GM19043 (cell line): ENCODE data around the gene UCHL3.

Experiments used
- ATAC-seq: cut with Tn5 transposase; IDR thresholded peaks from one replicate; pipeline ENCODE4 v1.9.1; 2021; ENCODE audit warnings: low read depth; ENCODE audit not compliant: unreplicated experiment

UCHL3 gene

GRCh38 chr13:75549262-75550158 is at the start of gene UCHL3:
UCHL3 (plus strand) TSS chr13:75549791; CDS start chr13:75549821, 30 bp downstream.
- ATAC-seq: peak; percentile 96

DNA sequence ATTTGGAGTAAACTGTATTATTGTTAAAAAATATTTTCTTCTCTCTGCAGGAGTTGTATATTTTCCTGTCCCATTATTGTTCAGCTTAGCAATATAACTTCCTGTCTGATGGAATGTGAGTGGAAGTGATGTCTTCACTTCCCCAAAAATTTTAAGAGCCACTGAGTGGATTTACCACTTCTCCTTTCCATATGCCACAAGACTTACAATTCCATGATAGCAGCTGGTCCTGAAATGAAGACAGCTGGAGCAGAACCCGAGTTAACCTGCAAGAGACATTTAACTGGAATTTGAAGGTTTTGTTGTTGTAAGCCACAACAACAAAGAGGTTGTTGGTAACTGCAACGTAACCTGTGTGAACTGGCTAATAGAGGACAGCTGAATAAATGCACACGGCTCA is 44.3 kb upstream of the UCHL3 start:
- ATAC-seq: no peak

DNA sequence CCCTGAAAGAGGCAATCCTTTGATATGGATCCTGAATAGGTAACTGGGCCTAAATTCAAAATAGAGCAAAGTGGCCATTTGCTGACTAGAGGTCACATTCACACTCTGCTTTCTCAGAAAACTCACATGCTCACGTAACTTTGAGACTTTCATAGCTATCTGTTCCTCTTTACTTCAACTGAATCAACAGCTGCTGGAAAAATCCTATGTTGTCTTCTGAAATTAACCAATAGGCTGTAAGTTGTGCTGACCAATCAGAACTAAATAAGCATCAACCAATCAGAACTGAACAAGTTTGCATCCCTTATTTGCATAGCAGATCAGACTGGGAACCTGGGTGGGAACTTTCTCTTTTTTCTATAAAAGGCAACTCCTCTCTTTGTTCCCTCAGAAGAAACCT is 43.6 kb upstream of the UCHL3 start:
- ATAC-seq: no peak

- ATAC-seq: no peak
Measured at GRCh38 chr13:75507027-75508001, 42.3 kb upstream of the UCHL3 start.

DNA sequence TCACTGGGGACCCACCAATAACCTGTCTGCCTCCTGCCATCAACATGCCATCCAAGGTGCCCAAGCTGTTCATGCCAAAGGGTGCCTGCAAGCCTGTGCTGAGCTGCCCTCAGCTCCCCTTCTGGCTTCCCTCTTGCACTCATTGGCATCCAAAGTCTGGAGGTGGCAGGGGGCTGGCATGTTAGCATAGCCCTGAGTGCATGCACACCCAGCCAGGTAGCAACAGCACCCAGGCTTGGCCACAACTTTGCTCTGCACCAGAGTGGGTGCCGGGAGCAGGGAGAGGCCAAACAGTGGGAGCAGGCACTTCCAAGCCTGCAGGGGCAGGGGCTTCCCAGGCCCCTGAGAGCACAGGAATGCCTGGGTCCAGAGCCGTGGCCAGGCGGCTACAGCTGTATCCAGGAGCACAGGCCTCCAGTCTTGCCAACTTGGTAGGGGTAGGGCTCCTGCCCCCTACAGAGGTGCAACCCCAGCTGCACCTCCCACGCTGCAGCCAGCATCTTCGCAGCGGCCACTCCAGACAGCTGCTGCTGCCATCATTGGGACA is 41.5 kb upstream of the UCHL3 start:
- ATAC-seq: no peak

- ATAC-seq: no peak
Measured at GRCh38 chr13:75511051-75511625, 38.5 kb upstream of the UCHL3 start.

DNA sequence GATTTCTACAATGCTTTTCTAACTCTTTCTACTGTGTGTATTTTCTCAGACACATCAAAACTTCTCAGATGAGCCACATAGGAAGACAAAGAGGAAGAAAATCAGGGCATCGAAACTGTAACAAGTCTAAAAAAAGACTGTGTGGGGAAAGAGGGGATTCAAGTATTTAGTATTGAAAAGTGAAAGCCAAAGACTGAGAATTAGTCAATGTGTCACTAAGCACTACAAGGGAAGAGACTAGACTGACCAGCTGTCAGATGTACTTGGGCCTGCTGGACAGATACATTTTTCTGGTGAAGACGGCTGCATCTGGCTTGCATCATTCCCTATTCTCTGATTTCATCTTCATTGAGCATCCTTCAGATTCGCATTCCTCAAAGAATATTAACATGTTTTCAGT is 37.3 kb upstream of the UCHL3 start:
- ATAC-seq: peak; percentile 94

DNA sequence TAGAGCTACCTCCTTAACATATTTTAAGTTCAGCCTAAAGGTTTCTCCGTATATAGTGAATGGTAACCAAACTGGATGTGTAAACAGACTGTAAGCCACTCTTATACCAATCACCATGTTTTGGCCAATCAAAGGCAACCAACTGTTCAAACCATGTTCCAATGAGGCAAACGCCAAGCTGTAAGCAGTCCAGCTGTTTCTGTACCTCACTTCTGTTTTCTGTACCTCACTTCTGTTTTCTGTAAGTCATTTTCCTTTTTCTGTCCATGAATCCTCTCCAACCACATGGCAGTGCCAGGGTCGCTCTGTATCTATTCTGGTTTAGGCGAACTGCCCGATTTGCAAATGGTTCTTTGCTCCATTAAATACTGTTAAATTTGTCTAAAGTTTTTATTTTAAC is 36.3 kb upstream of the UCHL3 start:
- no peak for ATAC-seq

DNA sequence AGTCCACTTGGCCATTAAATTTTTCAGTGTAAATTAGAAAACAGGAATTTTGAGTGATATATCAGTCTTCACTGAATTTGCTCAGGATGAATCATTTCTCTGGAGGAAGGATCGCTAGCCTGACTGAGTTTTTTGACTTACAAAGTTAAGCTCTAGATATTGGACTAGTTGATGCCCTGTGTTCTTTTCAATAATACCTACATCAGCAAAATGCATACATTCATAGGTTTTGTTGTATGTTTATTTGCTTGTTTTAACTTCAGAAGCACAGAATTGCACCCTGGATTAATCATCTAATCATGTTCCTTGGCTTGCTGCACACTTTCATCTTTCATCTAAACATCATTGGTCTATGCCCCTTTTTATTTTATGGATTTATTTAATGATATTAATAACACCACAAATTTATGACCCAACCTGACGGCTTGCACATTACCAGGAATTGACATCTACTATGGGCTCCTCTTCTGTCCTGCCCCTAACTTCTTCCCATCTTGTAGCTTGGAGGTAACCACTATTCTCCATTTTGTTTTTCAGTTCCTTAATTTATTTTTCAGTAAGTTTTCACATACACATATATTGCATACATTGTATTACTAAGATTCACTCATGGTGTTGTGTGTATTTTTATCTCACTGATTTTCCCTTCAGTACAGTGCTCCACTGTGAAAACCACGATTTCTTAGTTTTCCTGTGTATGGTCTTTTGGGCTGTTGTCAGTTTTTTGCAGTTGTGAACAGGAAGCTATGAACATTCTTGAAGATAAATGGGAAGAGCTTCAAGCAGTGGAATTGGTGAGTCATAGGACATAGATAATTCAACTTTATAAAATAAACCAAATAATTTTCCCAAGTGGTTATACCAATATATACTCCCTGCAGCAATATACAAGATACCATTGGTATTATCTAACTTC is 35.3 kb upstream of the UCHL3 start:
- no peak for ATAC-seq

DNA sequence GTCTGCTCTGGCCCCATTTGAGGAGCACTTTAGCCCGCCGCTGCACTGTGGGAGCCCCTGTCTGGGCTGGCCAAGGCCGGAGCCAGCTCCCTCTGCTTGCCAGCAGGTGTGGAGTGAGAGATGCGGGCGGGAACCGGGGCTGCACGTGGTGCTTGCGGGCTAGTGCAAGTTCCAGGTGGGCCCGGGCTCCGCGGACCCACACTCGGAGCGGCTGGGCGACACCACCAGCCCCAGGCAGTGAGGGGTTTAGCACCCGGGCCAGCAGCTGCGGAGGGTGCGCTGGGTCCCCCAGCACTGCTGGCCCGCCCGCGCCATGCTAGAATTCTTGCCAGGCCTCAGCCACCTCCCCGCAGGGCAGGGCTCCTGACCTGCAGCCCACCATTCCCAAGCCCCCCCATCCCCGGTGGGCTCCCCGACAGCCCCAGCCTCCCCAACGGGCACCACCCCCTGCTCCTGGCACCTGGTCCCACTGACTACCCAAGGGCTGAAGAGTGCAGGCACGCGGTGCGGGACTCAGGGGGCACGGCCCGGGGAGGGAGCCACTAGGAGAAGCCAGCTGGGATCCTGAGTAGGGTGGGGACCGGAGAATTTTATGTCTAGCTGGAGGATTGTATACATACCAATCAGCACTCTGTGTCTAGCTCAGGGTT is 31.0 kb upstream of the UCHL3 start:
- ATAC-seq: no peak

- no peak for ATAC-seq
Measured at GRCh38 chr13:75521956-75522355, 27.6 kb upstream of the UCHL3 start.

- ATAC-seq: no peak
Measured at GRCh38 chr13:75530549-75530961, 19.0 kb upstream of the UCHL3 start.

DNA sequence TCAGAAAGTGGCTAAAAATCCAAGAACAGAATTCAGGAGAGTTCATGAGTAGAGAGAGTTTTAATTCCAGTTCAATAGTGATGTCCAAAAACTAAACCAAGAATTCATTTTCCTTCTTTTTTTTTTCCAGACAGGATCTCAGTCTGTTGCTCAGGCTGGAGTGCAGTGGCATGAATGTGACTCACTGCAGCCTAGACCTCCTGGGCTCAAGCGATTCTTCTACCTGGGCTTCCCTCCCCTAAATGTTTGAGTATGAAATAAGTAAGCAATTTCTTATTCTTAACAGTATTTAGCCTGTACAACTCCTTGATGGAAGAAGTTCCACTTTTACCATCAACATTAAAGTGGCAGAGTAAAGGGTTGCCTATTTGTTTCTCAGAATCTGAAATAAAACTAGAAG is 15.7 kb upstream of the UCHL3 start:
- ATAC-seq: no peak

GRCh38 chr13:75537401-75538365 is 11.9 kb upstream of the UCHL3 start, which contains the start of gene COMMD6:
COMMD6 (minus strand) TSS chr13:75537841; CDS start chr13:75537805, 36 bp downstream.
- ATAC-seq: peak; percentile 97

- no peak for ATAC-seq
Measured at GRCh38 chr13:75541287-75541686, 8.3 kb upstream of the UCHL3 start.

DNA sequence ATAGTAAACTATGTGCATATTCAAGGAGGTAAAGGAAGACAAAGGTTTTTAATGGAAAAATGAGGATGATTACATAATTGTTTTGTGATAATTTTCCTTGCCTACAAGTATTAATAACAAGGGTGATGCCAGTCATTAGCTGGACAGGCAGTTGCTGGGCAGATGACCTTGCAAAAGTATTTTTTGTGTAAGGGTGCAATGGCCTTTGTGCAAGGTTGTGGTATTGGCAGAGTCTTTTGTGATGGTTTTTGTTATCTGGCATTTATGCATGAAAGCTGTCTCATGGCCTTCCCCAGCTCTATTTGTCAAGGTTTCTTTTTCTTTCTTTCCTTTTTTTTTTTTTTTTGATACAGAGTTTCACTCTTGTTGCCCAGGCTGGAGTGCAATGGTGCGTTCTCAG is 7.6 kb upstream of the UCHL3 start:
- no peak for ATAC-seq

DNA sequence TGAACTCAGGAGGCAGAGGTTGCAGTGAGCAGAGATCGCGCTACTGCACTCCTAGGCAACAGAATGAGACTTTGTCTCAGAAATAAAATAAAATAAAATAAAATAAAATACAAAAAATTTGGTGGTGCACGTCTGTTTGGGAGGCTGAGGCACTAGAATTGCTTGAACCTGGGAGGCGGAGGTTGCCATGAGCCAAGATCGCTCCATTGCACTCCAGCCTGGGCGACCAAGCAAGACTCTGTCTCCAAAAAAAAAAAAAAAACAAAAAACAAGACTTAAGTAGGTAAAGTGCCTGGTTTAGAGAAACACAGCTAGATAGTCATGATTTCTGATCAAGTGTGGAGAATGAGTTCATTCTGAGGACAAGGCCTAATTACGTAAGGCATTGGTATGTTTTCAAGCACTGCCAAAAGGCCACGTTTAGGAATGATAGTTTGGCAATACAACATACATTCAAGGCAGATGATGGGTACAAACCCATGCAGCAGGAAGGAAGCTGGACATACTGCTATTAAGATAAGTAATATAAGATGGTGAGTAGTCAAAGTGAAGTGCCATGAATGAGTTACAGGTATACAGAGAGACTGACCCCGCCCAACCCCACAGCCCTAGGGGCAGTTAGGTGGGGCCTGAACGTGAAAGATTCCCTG is 4.8 kb upstream of the UCHL3 start:
- ATAC-seq: no peak
